Fibroblast of skin of scalp (primary cell): ENCODE measurements around the gene C2orf78. TPM values are rescaled to one million over a fixed set of nuclear protein-coding genes. Genes with fewer than 3 reads are reported as not detected.
"Not testable (repeated sequence)": the region's sequence is repeated elsewhere in the genome, so short reads cannot be mapped to it uniquely, and the experiment has no call there.

ENCODE experiments used
- DNase-seq: peaks from one replicate; pipeline ENCODE4 v3.0.0-alpha.2; 2013
- polyA plus RNA-seq, 2 experiments: library from polyadenylated mRNA; unstranded; fragments of 120-200 nt; gene quantifications; one replicate each; pipeline ENCODE4 v1.2.1, GENCODE V29; 2013; ENCODE audit not compliant: insufficient read length in 2 of 2

The C2orf78 gene, protein sequence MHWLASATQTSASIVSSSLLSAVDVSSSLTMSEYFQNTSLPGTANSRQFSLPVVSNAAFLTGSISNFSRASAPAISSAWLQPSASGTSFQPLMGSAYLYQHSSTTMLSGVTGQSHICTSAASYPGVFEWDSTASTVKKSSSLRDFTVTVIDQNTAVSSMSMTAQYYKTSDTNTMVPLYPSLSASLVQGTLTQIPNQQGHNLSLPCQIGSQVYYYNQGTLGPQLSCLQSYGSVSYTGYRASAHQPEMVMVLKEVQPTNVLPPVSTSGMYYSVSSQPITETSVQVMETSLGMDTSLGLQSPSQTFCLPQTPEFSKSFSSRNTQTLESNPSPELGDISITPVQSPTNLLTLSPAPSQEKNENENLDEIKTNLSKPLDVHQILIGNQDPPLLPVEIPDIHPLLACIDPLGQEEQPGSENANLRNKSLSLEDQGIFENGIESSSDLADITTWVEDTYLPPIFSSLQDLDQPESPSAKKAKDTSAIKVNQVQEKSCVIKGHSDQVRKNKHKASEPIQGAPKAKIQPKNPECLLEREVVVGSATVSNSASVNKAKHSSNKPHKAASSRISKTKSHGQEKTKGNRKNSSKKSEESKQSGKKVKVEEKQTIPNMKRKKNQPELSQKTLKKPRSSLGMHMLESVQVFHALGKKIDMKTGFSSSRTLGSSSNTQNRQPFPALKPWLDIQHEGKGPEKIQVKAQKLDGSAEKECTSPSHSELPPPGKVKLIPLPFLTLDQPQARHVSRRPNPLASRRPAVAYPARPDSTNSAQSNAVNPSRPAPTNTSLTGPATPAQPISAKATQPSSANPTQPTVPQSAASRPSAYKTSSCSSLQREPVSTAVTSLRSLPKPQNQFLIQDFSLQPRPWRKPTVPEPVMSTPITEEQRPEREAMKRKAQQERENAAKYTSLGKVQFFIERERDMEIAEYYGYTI
- polyA plus RNA-seq (2013, experiment 1 of 2; ENCODE audit: insufficient read length): not detected
- polyA plus RNA-seq (2013, experiment 2 of 2; ENCODE audit: insufficient read length): not detected

DNA sequence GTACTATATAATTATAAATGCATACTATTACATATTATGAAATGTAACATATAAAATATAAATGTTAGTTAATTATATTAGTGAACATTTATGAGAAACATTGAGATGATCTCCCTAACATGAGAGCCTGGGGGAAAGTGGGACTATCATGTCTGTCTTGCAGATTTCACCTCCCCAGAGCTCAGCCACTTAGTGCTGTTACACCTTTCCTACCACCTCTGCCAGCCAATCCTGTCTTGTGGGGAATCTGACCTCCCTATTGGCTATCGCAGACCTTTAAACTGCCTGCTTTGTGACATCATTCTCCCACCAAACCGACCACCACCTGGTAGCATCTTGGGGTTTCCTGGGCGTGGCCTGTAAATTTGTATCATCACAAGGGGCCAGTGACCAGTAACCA lies at the start of gene C2orf78:
Gene C2orf78, plus strand, starts transcription at position 301 of the 400 bp plus-strand sequence. CDS start 127 bp downstream, outside the sequence.
- DNase-seq: not testable (repeated sequence)

DNA sequence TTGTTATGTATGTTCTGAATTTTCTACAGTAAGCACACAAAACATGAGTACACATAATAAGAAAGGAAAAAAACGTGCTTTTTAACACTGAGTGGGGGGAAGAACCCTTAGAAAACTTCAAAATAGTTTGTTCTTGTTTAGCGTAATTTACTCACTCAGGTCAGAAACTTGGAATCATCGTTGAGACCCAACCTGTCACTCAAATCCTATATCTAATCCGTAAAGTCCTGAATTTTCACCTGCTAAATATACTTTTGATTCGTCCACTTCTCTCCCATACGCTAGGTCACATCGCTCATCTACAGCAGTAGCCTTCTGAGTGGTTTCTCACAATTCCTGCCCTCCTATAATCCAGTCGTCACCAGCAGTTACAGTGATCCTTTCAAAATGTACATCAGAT lies 47.6 kb upstream of the C2orf78 start:
- no peak for DNase-seq

DNA sequence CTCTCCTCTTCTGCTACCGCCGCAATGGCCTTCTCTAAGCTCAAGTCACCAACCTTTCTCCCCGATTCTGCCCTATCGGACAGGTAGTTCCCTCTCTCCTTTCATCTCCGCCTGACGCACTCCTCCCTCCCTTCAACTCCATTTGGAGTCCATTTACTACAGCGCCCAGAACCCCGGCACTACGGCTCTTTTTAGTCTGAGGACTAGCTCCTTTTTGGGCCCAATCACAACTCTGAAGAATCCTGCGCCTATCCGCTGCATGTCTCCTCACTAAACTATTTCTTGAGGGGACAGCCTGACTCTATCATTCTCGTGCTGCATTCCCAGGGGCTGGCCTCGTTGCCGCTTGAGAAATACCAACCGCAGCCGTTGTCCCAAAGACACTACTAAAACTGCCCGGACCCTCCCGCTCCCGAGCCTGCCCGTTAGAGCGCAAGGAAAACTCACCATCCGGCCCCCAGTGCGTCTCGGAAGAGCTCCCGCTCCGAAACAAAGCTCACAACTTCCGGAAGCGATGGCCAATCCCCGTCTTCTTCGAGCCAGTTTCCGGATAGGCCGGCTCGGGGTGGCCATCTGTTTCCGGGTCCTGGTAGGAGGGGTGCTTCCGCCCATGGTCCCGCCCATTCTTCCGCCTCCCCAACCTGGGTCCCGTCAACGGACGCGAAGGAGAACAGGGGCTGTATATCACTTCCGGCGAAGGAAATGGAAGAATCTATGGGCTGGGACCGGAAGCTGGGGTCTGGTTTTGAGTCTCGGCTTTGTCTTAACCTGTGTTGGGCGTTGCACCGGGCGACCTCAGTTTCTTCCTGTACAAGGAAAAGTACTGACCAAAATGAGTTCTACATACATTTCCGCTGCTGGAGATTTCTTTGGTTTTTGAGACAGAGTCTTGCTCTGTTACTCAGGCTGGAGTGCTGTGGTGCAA lies 46.9 kb upstream of the C2orf78 start, which contains the start of gene TPRKB:
Gene TPRKB, minus strand, starts transcription at position 491 of the 925 bp plus-strand sequence. CDS start 2,776 bp downstream, outside the sequence.
- DNase-seq: peak; percentile 99

DNA sequence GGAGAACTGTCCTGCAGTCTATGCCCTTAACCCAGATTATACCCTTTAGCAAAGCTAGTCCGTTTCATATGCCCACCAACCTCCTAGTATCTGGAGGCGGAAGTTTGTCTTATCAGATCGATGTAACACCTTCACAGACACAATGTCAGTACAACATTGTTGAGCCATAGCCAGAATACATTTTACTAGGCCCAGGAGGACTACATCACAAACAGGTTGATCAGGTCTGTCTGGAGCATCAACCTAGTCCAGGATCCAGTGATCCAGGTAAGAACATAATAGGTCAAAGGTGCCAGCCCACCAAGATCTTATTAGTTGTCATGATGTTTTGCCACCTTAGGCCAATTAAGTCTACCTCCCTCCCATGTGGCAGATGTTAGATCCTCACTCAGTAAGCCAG lies 44.9 kb upstream of the C2orf78 start:
- no peak for DNase-seq

DNA sequence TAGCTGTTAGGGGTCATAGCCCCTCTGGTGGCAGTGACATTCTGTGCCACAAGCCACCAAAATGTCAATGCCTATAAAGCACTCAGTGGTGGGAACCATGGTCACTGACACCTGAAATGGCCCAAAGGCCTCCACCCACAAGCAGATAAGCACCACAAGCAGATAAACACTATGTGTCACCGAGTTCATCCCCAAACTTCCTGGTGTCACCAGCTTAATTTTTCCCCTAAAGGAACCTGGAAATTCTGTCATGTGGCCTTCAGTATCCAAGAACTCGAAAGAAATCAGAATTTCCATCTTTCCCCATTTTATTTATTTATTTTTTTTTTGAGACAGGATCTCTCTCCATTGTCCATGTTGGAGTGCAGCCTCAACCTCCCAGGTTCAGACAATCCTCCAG lies 43.2 kb upstream of the C2orf78 start:
- DNase-seq: no peak

DNA sequence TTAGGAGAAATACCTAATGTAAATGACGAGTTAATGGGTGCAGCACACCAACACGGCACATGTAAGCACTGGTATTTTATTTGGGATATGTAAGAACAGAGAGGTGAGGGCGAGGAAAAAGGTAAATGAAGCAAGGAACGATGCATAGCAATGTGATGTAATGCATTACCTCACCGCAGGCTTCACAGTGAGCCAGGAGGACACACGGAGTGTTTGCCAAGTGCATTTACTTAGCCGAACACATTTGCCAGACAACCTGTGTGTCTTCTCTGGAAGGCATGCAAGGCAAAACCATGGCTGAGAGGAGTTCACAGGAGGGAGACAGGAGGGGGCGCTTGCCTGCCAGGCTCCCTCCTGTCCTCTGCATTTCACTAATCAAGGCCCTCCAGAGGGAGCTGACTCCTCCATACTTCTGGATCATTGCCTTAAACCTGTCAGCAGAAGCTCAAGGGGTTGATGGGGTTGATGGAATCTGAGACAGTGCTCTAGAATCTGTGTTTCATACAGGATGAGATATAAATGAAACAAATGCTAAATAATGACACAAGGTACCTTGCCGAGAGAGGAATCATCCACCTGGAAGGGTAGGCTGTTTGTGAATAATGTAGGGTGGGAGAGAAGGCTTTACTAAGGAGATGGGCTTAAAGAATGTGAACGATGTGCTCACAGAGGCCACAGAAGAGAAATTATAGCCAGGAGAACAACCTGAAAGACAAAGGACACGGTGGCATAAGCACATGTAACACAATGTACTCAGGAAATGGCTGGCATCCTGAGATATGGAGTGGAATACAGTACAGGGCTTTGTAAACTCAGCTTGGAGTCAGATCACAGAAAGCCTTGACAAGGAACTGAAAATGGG lies 37.7 kb upstream of the C2orf78 start:
- DNase-seq: no peak

DNA sequence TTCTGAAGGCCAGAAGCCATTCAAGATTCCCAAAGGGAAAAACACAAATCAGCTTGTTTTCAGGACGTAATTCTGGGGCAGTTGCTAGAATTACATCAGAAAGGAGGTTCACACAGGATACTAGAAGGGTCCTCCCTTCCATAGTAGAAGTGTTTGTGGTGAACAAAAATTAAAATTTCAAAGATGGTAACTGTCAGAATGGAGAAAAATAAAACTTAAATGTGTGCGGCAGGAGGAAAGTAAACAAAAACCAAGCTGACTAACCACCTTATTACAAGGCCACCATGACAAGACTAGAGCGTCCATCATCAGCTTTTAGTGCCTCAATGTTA lies 37.1 kb upstream of the C2orf78 start:
- DNase-seq: no peak

DNA sequence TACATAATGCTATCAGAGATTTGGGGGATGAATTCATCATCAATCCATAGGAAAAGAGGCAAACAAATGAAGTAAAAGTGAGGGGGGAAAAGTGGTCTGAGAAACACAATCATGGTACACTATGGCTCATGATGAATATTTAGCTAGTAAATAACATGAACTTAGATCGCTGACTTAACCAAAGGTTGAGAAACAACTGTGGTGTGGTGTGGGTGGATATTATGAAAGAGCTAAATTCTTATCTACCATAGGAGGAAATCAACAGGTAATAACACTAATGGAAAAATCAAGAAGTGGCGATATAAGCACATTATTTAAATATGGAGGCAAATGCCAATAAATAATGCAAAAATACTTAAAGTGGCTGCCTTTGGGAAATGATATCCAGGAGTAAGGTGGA lies 34.7 kb upstream of the C2orf78 start:
- no peak for DNase-seq

DNA sequence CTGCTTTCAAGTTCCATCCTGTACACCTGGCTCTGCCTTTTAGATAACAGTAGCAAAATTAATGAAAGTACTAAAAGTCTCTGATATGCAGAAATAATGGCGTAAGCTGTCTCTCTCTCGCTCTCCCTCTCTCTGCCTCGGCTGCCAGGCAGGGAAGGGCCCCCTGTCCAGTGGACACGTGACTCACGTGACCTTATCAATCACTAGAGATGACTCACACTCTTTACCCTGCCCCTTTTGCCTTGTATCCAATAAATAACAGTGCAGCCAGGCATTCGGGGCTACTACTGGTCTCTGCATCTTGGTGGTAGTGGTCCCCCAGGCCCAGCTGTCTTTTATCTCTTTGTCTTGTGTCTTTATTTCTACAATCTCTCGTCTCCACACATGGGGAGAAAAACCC lies 29.7 kb upstream of the C2orf78 start:
- DNase-seq: not testable (repeated sequence)

DNA sequence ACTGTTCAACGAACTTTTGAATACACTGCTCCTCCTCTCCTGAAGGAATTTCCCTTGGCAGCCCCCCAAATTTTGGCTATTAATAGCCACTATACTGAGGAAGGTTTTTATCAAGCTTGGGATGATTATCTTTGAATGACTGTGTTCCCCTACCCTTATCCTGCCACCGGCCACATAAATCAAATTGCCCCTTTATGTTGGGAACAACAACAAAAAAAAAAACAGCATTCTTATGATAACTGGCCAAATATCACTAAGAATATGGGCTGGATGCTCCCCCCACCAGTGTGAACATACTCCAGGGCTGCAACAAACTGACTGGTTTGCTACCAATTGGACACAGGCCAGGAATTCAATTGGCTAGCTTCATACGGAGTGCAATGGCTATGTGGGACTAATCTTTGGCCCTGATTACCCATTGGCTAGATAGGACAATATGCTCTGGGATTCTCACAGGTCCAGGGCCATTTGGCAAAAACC lies 24.7 kb upstream of the C2orf78 start:
- DNase-seq: peak; percentile 44

DNA sequence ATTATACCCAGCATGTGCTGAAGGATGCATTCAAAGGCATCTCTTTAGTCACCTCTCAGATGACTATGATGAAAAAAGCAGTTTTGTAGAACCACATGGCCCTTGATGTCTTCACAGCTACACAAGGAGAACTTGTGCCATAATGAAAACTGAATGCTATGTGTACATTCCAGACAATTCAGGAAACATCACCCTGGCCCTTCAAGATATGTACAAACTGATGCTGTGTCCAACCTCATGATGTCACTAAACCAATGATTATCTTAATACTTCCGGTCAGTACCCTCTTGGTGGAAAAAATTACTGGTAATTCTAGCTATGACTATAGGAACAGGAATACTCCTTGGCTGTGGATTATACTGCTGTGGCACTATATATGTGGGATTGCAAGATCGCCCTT lies 24.1 kb upstream of the C2orf78 start:
- DNase-seq: no peak

DNA sequence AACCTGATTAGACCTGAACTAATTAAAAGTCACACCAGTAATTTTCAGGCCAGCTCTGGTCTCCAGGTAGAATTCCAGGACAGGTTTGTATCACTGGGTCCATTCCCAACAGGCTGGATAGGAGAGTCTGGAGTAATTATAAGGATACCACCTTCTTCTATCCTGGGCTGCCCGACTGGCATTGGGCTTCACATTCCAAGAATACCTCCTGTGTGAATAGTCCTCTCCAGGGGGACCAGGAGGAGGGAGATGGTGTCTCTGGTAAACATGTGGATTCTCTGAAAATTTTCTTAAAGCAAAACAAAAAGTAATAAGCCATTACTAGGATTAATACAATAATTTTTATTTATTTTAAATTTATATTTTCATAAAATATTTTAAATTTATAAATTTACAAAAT lies 21.4 kb upstream of the C2orf78 start:
- DNase-seq: peak; percentile 24

DNA sequence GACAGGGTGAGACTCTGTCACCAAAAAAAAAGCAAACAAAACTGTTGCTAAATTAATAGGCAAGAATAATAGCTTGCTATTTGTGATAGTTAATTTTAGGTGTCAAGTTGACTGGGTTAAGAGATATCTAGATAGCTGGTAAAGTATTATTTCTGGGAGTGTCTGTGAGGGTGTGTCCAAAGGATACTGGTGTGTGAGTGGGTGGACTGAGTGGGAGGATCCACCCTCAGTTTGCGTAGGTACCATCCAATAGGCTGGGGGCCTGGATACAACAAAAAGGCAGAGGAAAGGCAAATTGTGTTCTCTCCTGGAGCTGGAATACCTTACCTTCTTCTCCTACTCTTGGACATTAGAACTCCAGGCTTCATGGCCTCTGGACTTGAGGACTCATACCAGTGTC lies 19.0 kb upstream of the C2orf78 start:
- DNase-seq: no peak

DNA sequence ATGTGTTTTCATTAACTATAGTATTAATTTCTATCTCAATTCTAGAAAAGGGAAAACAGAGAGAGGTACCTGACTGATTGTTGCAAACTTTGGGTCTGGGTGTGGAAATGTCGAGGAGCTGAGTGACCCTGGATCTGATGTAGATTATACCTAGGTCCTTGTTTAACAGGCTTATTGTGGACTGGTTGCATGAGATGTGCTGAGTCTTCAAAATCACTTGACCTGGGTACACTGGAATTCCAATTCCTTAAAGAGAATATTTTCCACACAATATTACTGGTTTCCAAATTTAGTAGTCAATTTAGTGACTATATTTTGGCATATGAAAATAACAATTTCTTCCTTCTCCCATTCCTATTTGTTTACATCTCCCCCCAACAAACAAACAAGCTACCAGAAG lies 17.6 kb upstream of the C2orf78 start:
- no peak for DNase-seq

DNA sequence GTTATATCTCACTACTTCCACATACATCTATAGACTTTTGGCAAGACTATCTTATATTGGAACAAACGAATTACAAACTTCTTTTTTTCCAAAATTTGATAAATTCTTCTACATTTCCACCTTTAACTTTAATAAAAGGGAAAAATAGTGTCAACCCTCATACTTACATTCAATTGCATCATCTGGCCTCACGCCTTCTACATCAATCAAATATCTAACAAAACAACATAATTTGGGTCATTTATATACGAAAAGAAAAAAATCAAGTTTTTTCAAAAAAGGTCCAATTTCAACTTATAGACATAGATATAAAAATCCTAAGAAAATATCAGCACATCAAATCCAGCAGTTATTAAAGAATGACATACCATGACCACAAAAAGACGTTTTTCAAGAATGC lies 17.0 kb upstream of the C2orf78 start:
- no peak for DNase-seq

DNA sequence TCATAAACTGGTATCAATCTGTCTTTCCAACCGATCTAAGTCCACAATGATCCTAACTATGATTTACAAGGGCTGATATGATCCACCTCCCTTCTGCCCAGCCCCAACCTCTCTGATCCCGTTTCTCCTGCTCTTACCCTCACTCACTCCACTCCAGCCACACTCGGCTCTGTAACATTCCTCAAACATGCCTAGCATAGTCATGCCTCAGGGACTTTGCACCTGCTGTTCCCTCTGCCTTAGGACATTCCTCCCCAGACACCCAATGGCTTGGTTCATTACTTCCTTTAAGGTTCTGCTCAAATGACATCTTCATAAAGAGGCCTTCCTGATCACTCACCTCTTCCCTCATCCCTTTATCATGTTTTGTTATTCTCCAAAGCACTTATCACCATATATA lies 13.3 kb upstream of the C2orf78 start:
- no peak for DNase-seq

DNA sequence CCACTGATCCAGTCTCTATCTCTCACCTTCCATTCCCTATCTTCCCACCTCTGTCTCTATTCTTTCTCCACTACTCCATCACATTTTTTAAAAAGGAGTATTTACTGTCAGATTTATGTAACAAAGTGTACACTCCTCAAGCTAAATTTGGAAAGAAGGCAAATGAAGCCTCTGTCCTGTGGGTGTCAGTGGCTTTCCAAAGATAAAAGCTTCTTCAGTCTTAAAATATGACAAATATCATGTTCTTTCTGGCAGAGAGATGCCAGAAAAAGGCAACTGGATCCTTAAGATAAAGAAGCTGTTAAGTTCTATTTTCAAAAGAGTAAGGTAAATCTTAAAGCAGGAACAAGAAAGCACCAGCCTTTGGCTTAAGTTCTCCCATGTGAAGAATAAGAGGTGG lies 11.2 kb upstream of the C2orf78 start:
- DNase-seq: no peak

DNA sequence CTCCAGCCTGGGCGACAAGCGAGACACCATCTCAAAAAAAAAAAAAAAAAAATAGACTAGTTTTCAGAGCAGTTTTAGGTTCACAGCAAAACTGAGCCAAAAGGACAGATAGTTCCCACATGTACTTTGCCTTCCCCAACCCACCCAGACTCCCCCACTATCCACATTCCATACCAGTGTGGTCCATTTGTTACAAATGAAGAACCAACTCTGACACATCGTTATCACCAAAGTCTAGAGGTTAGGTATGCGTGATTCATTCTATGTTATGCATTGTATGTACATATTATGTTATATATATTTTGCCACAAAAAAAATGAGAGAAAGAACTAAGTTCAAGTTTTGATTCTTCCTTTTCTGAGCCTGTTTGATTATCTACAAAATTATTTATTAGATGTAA lies 7.6 kb upstream of the C2orf78 start:
- peak; percentile 50 for DNase-seq

DNA sequence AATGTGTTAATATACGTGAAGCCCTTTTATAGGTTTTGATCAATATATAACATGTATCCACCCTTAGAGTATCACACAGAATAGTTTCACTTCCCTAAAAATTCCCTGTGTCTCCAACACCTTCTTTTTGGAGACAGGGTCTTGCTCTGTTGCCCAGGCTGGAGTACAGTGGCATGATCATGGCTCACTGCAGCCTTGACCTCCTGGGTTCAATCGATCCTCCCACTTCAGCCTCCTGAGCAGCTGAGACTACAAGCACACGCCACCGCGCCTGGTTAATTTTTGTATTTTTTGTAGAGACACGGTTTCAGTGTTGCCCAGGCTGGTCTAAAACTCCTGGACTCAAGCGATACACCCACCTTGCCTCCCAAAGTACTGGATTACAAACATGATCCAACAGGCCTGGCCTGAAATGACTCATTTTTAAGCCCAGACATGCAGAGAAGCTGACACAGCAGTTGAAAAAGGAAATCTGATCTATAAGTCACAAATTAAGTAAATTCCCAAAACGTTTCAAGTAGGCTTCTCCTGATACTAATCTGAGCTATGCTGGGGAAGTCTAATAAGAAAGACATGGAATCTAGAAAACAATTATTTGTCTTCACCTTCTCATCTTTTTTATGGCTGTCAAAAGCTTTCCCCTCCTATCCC lies 7.0 kb upstream of the C2orf78 start:
- peak; percentile 22 for DNase-seq

DNA sequence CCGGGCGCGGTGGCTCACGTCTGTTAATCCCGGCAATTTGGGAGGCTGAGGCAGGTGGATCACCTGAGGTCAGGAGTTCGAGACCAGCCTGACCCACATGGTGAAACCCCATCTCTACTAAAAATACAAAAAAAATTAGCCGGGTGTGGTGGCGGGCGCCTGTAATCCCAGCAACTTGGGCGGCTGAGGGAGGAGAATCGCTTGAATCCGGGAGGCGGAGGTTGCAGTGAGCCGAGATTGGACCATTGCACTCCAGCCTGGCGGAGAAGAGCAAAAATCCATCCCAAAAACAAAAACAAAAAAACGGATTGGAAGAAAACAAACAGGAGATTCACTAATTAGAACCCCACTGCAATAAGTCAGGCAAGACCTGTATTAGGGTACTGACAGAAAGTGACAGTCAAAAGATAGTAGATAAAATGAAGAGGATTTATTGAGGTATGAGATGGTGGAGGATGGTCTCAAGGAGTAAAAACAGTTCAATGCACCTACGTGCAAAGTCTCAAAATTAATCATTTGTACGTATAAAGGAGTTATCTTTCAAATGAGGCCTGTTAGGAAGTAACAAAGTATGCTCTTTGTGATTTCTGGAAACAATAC lies 5.0 kb upstream of the C2orf78 start:
- not testable (repeated sequence) for DNase-seq
